HEK293T (cell line): Measurements from ENCODE around the gene CA5A.
"Not testable (repeated sequence)": the region's sequence is repeated elsewhere in the genome, so short reads cannot be mapped to it uniquely, and the experiment has no call there.

Experiments used
- CTCF ChIA-PET: fragments of 350-600 bp; formaldehyde crosslinking; extraction: SDS; loops from one replicate; lab custom pipeline; 2021; ENCODE audit warnings: antibody characterized with exemption, inconsistent platforms; lab: Yijun Ruan, JAX
- POLR2A ChIA-PET: fragments of 350-600 bp; formaldehyde crosslinking; extraction: SDS; loops from one replicate; lab custom pipeline; 2020; ENCODE audit warnings: antibody characterized with exemption, inconsistent platforms; lab: Yijun Ruan, JAX
- DNase-seq: peaks from one replicate; pipeline ENCODE4 v3.0.0; 2012; ENCODE audit warnings: mixed read lengths; ENCODE audit errors: extremely low spot score
- ARNT ChIP-seq: fragments of 450-650 bp; IDR thresholded peaks from 2 replicates; pipeline ENCODE4 v1.6.1; 2017; ENCODE audit warnings: mild to moderate bottlenecking
- BHLHE40 ChIP-seq: fragments of 450-650 bp; IDR thresholded peaks from 2 replicates; pipeline ENCODE4 v1.6.1; 2016; ENCODE audit warnings: mild to moderate bottlenecking, moderate library complexity, borderline replicate concordance
- CTBP1 ChIP-seq: fragments of 450-650 bp; IDR thresholded peaks from 2 replicates; pipeline ENCODE4 v1.6.1; 2016; ENCODE audit warnings: borderline replicate concordance
- ELF4 ChIP-seq: fragments of 450-650 bp; IDR thresholded peaks from 2 replicates; pipeline ENCODE4 v1.6.1; 2017; ENCODE audit warnings: antibody characterized with exemption
- FOXA1 ChIP-seq: fragments of 450-650 bp; IDR thresholded peaks from 2 replicates; pipeline ENCODE4 v1.6.1; 2016; ENCODE audit warnings: mild to moderate bottlenecking
- FOXK2 ChIP-seq: fragments of 450-650 bp; IDR thresholded peaks from 2 replicates; pipeline ENCODE4 v1.6.1; 2016; ENCODE audit warnings: mild to moderate bottlenecking
- FOXM1 ChIP-seq: fragments of 450-650 bp; IDR thresholded peaks from 2 replicates; pipeline ENCODE4 v1.6.1; 2017; ENCODE audit warnings: mild to moderate bottlenecking, borderline replicate concordance
- HDGF ChIP-seq: fragments of 450-650 bp; IDR thresholded peaks from 2 replicates; pipeline ENCODE4 v1.6.1; 2017; ENCODE audit warnings: antibody characterized with exemption, borderline replicate concordance
- L3MBTL2 ChIP-seq: fragments of 450-650 bp; conservative IDR thresholded peaks from 2 replicates; pipeline ENCODE4 v1.6.1; 2016; ENCODE audit warnings: mild to moderate bottlenecking
- LEF1 ChIP-seq: fragments of 450-650 bp; IDR thresholded peaks from 2 replicates; pipeline ENCODE4 v1.6.1; 2017; ENCODE audit warnings: mild to moderate bottlenecking, borderline replicate concordance
- NFRKB ChIP-seq: fragments of 450-650 bp; IDR thresholded peaks from 2 replicates; pipeline ENCODE4 v1.6.1; 2016; ENCODE audit warnings: mild to moderate bottlenecking, moderate library complexity
- PKNOX1 ChIP-seq: fragments of 450-650 bp; IDR thresholded peaks from 2 replicates; pipeline ENCODE4 v1.6.1; 2016
- SP1 ChIP-seq: fragments of 450-650 bp; IDR thresholded peaks from 2 replicates; pipeline ENCODE4 v1.6.1; 2017
- SUZ12 ChIP-seq: fragments of 450-650 bp; IDR thresholded peaks from 2 replicates; pipeline ENCODE4 v1.6.1; 2016; ENCODE audit warnings: mild to moderate bottlenecking
- TARDBP ChIP-seq: fragments of 450-650 bp; IDR thresholded peaks from 2 replicates; pipeline ENCODE4 v1.6.1; 2016
- ZNF384 ChIP-seq: fragments of 450-650 bp; IDR thresholded peaks from 2 replicates; pipeline ENCODE4 v1.6.1; 2016

The CA5A gene

GRCh38 chr16:87861300-87862099 lies 74.8 kb downstream of the CA5A start:
- DNase-seq, CTCF ChIA-PET, POLR2A ChIA-PET: not testable (repeated sequence)

GRCh38 chr16:87860553-87861299 lies 75.6 kb downstream of the CA5A start:
- no peak for DNase-seq
- ChIA-PET CTCF (interaction anchor here (0.7 to 1.7 kb wide), 2 partner anchors 10 to 1246 kb away, joined by 3 to 7 read pairs; no protein-coding TSS in a partner anchor), POLR2A (interaction anchor here (1.1 kb wide), 1 partner anchor 9 kb away, joined by 5 read pairs; the partner anchor contains the start of gene SLC7A5)
- no peak for TF ChIP-seq LEF1
- no peak for TF ChIP-seq FOXK2
- TF ChIP-seq HDGF = no peak
- no peak for TF ChIP-seq BHLHE40
- TF ChIP-seq PKNOX1 = no peak
- TF ChIP-seq ELF4 = no peak
- TF ChIP-seq TARDBP = no peak
- TF ChIP-seq FOXM1 = no peak
- no peak for TF ChIP-seq SP1
- TF ChIP-seq NFRKB = no peak
- no peak for TF ChIP-seq CTBP1
- TF ChIP-seq FOXA1 = no peak
- no peak for TF ChIP-seq SUZ12
- TF ChIP-seq ZNF384 = no peak
- no peak for TF ChIP-seq ARNT
- no peak for TF ChIP-seq L3MBTL2

GRCh38 chr16:87858151-87858993 lies 78.0 kb downstream of the CA5A start:
- ChIA-PET POLR2A (interaction anchor here (2.1 kb wide), 1 partner anchor 9 kb away, joined by 6 read pairs; no protein-coding TSS in a partner anchor), CTCF (interaction anchor here (0.7 kb wide), 1 partner anchor 90 kb away, joined by 3 read pairs; no protein-coding TSS in a partner anchor)
- not testable (repeated sequence) for DNase-seq

- POLR2A ChIA-PET = interaction anchor here (0.7 to 1.0 kb wide), 2 partner anchors 13 to 77 kb away, joined by 3 to 4 read pairs; partner anchors contain the start of gene SLC7A5
- CTCF ChIA-PET = no interaction called here
- DNase-seq = no peak
- TF ChIP-seq ELF4 (no peak), LEF1 (no peak), BHLHE40 (no peak), ZNF384 (no peak), SUZ12 (no peak)
Observed at GRCh38 chr16:87856791-87857228, 79.5 kb downstream of the CA5A start.

- TF ChIP-seq FOXM1 (no peak), BHLHE40 (no peak), ELF4 (no peak), SP1 (no peak), ZNF384 (no peak), PKNOX1 (no peak), ARNT (no peak), HDGF (no peak), LEF1 (no peak), CTBP1 (no peak), FOXK2 (no peak), SUZ12 (no peak), TARDBP (no peak)
- CTCF ChIA-PET = interaction anchor here (0.8 kb wide), 1 partner anchor 16 kb away, joined by 3 read pairs; no protein-coding TSS in a partner anchor
- POLR2A ChIA-PET = interaction anchor here (0.7 to 1.0 kb wide), 2 partner anchors 13 to 76 kb away, joined by 3 to 4 read pairs; partner anchors contain the start of gene SLC7A5
- no peak for DNase-seq
Observed at GRCh38 chr16:87855852-87856715, 80.2 kb downstream of the CA5A start.
